ENCODE results near the gene TIMM8B. TPM values are rescaled to one million over a fixed set of nuclear protein-coding genes. Genes with fewer than 3 reads are reported as not detected.

TIMM8B gene
- total RNA-seq, 1 experiment from 2014 or later = 62.1 TPM

DNA sequence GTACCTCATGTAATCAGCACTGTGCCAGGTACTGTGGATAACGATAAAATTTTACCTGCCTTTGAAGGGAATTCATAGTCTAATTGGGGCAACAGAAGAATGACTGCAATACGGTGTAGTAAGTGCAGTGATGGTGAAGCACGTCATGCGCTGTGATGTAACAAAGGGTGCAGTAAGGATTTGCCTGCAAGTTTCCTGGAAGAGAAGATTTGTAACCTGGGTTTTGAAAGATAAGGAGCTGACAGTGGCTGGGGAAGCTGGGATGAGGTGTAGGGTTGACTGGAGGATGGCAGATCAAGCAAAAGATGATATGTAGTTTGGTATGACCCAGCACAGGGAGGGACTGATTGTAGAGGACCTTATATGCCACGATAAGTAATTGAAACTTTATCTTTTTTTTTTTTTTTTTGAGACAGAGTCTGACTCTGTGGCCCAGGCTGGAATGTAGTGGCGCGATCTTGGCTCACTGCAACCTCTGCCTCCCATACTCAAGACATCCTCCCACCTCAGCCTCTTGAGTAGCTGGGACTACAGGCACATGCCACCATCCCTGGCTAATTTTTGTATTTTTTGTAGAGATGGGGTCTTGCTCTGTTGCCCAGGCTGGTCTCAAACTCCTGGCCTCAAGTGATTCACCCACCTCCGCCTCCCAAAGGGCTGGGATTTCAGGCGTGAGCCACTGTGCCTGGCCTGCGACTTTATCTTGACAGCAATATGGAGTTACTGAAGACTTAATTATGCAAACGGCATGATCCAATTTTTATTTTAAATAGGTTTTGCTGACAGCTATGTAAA lies 11.4 kb upstream of the TIMM8B start:
- intact Hi-C loops (cut with micrococcal nuclease) = no loop called here
- Histone ChIP-seq H4K20me1 (ENCODE audit: insufficient read depth) (no peaks in the 10 kb centered on the region; the same call in 1 of the 2 replicates), H2AFZ (ENCODE audit: low read depth, low read length, poor library complexity, severe bottlenecking) (no peak overlapping the region), H3K27me3 (ENCODE audit: insufficient read depth, low read length) (no peaks in the 10 kb centered on the region), H3K9me2 (ENCODE audit: insufficient read depth) (no peaks in the 10 kb centered on the region), H3K36me3 (ENCODE audit: control insufficient read depth in 1 of 2, insufficient read depth in 2 of 2, low read length in 2 of 2) (peaks cover 9 to 12% of the 10 kb centered on the region in 2 experiments), H3K79me2 (ENCODE audit: insufficient read depth, low read length) (peaks cover 9% of the 10 kb centered on the region; the same call in 1 of the 2 replicates), H3K27ac (ENCODE audit: low read depth, low read length) (no peak overlapping the region), H3K4me1 (ENCODE audit: control insufficient read depth in 1 of 2, insufficient read depth in 2 of 2, low read length in 2 of 2) (no peaks in the 10 kb centered on the region), H3K4me3 (replicated peaks in 1 of 2; ENCODE audit: low read depth in 1 of 2, low read length in 2 of 2) (no peak overlapping the region), H3K9ac (ENCODE audit: low read length) (no peak overlapping the region), H3K4me2 (ENCODE audit: low read length) (no peak overlapping the region), H3K9me3 (ENCODE audit: control insufficient read depth in 1 of 2, insufficient read depth in 1 of 2, low read depth in 1 of 2, low read length in 2 of 2) (no peaks in the 10 kb centered on the region)
- RAD21 ChIA-PET (ENCODE audit: low non-redundant PET in 1 of 2, low total read pairs in 2 of 2, uncharacterized antibody in 2 of 2, unreplicated experiment in 2 of 2) = no interaction called here
- TF ChIP-seq CEBPB (IDR thresholded peaks at IDR 0.05; ENCODE audit: low read depth) = no peak
- TF ChIP-seq, protein P1, sequence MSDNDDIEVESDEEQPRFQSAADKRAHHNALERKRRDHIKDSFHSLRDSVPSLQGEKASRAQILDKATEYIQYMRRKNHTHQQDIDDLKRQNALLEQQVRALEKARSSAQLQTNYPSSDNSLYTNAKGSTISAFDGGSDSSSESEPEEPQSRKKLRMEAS (IDR thresholded peaks at IDR 0.05) = no peak
- no peak for TF ChIP-seq POLR2A (IDR thresholded peaks at IDR 0.05; ENCODE audit: borderline replicate concordance, extremely low read depth, insufficient read depth, insufficient read length)
- TF ChIP-seq SP1 (IDR thresholded peaks at IDR 0.05; ENCODE audit: low read depth) = no peak
- no peak for TF ChIP-seq ELF1 (IDR thresholded peaks at IDR 0.05; ENCODE audit: borderline replicate concordance, low read depth)
- TF ChIP-seq, protein P2, sequence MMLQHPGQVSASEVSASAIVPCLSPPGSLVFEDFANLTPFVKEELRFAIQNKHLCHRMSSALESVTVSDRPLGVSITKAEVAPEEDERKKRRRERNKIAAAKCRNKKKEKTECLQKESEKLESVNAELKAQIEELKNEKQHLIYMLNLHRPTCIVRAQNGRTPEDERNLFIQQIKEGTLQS (IDR thresholded peaks at IDR 0.05) = no peak
- no peak for TF ChIP-seq CBX3 (IDR thresholded peaks at IDR 0.05; ENCODE audit: low read depth)
- no peak for TF ChIP-seq EZH2 (IDR thresholded peaks at IDR 0.05)
- no peak for TF ChIP-seq ZFX (IDR thresholded peaks at IDR 0.05)
- TF ChIP-seq YY1 (IDR thresholded peaks at IDR 0.05; ENCODE audit: extremely low read depth, insufficient replicate concordance, low read depth, low read length) = no peak
- no peak for TF ChIP-seq JUND (IDR thresholded peaks at IDR 0.05)
- POLR2A ChIA-PET = no interaction called here
- no TSS peak for BruUV-seq (replicated peaks)
- CTCF ChIA-PET = interaction anchor here (1.1 kb wide), 1 partner anchor 16 kb away, joined by 6 read pairs; no protein-coding TSS in a partner anchor
- DNase-seq (ENCODE audit: low read depth, low spot score) (no peak), ATAC-seq (no peak)

All from HCT116 (cell line).